ENCODE data around the gene KCNQ1. TPM values are rescaled to one million over a fixed set of nuclear protein-coding genes. Genes with fewer than 3 reads are reported as not detected.

Gene KCNQ1
- total and polyA plus RNA-seq, 2 donors (not counting 1 experiment from before 2014, with no cell fraction given) = 21.5 to 28.8 TPM

DNA sequence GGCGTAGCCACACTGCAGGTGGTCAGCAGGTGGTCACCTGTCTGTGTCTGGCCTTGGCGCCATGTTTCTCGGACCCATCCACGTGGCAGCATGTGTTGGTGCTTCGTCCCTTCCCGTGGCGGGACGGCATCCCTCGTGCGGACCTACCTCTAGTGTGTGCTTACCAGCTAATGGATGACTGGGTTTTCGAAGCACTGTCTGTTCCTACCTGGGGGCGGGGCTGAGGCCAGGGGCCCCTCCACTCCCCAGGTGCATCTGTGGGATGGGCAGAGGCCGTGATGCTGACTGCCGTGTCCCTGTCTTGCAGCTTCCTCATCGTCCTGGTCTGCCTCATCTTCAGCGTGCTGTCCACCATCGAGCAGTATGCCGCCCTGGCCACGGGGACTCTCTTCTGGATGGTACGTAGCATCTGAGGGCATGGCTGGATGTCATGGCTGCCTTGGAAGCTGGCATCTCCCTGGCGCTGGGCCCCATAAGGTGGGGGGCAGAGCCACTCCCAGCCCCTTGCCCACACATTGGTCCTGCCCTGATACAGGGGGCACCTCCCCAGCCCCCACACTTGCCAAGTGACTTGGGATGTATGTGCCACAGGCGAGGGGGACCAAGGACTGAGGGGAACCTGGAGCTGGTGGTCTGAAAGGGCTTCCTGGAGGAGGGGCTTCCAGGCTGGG is 82.9 kb downstream of the KCNQ1 start:
- H3K79me2 ChIP-seq (ENCODE audit: control insufficient read depth, insufficient read depth, low read length) = peaks cover 4% of the 10 kb centered on the region
- POLR2A ChIA-PET = no interaction called here
- Mint-ChIP-seq H3K4me3 (no peak overlapping the region), H3K9me3 (ENCODE audit: insufficient read depth) (no peaks in the 10 kb centered on the region), H3K4me1 (peaks cover 49% of the 10 kb centered on the region), H3K27ac (peak overlapping the region; percentile 75), H3K27me3 (no peaks in the 10 kb centered on the region)
- H3K27me3 ChIP-seq (replicated peaks in 1 of 4; ENCODE audit: control extremely low read depth in 1 of 4, control insufficient read depth in 3 of 4, insufficient read depth in 4 of 4, low read length in 3 of 4) = no peaks in the 10 kb centered on the region
- peaks cover 0 to 11% of the 10 kb centered on the region in 2 experiments for H3K36me3 ChIP-seq (replicated peaks in 1 of 2; ENCODE audit: control extremely low read depth in 1 of 2, control insufficient read depth in 1 of 2, extremely low read depth in 1 of 2, insufficient read depth in 2 of 2, low read length in 1 of 2)
- H4K20me1 ChIP-seq (ENCODE audit: control insufficient read depth, insufficient read depth, low read length, poor library complexity, severe bottlenecking) = peaks cover 38% of the 10 kb centered on the region
- H3K4me2 ChIP-seq (replicated peaks; ENCODE audit: low read depth, low read length, poor library complexity, severe bottlenecking) = peak overlapping the region; percentile 94
- peak overlapping the region in 1 of 2 donors; percentile 28 for H3K27ac ChIP-seq (ENCODE audit: low read length in 2 of 2)
- no peak for TF ChIP-seq EZH2 (IDR thresholded peaks at IDR 0.05; ENCODE audit: borderline replicate concordance, insufficient read depth, low read depth, low read length, poor library complexity, severe bottlenecking)
- TF ChIP-seq, protein P1, sequence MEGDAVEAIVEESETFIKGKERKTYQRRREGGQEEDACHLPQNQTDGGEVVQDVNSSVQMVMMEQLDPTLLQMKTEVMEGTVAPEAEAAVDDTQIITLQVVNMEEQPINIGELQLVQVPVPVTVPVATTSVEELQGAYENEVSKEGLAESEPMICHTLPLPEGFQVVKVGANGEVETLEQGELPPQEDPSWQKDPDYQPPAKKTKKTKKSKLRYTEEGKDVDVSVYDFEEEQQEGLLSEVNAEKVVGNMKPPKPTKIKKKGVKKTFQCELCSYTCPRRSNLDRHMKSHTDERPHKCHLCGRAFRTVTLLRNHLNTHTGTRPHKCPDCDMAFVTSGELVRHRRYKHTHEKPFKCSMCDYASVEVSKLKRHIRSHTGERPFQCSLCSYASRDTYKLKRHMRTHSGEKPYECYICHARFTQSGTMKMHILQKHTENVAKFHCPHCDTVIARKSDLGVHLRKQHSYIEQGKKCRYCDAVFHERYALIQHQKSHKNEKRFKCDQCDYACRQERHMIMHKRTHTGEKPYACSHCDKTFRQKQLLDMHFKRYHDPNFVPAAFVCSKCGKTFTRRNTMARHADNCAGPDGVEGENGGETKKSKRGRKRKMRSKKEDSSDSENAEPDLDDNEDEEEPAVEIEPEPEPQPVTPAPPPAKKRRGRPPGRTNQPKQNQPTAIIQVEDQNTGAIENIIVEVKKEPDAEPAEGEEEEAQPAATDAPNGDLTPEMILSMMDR (IDR thresholded peaks at IDR 0.05) = no peak
- CTCF ChIA-PET = interaction anchor here (1.1 to 12.8 kb wide), 7 partner anchors 63 to 361 kb away, joined by 3 to 595 read pairs (median 7); partner anchors contain the start of genes CDKN1C, KCNQ1 and TRPM5
- intact Hi-C loops (cut with micrococcal nuclease) = loop anchor here (1.0 to 5.0 kb wide), 4 partner anchors 82 to 340 kb away; partner anchors contain the start of genes C11orf21, KCNQ1 and TSPAN32
- H3K9me3 ChIP-seq (ENCODE audit: control extremely low read depth in 1 of 3, control insufficient read depth in 2 of 3, insufficient read depth in 1 of 3, low read length in 2 of 3) = no peaks in the 10 kb centered on the region
- WGBS (ENCODE audit: insufficient coverage) = 94% methylated on average over 21 of the region's 22 CpGs
- no peak overlapping the region for H2AFZ ChIP-seq (ENCODE audit: insufficient read depth, low read depth, low read length, poor library complexity, severe bottlenecking)
- DNase-seq (peak; percentile 30), ATAC-seq (ENCODE audit: low read depth) (no peak)
- H3K4me3 ChIP-seq (ENCODE audit: control extremely low read depth in 1 of 5, extremely low read depth in 1 of 5, insufficient read depth in 1 of 5, low read depth in 2 of 5, low read length in 4 of 5) = no peak overlapping the region
- peaks cover 29 to 47% of the 10 kb centered on the region in 2 donors for H3K4me1 ChIP-seq (ENCODE audit: control insufficient read depth in 2 of 2, insufficient read depth in 2 of 2, low read length in 2 of 2)
- H3K9ac ChIP-seq (ENCODE audit: low read length) = no peak overlapping the region

All from B cell (primary cell).